Trophoblast cell (in vitro differentiated cells and primary cell): ENCODE data around the gene TXNL4B.

ENCODE experiments used
- DNase-seq, 2 donors: peaks; one replicate each; pipeline ENCODE4 v3.0.0-alpha.2; 2016
- H2AFZ ChIP-seq: 2 replicates; pipeline ENCODE4 v1.6.1; 2013; ENCODE audit warnings: low read length, moderate library complexity, mild to moderate bottlenecking; ENCODE audit not compliant: insufficient read depth, poor library complexity
- H2AK5ac ChIP-seq: 2 replicates; pipeline ENCODE4 v1.6.1; 2013; ENCODE audit warnings: mild to moderate bottlenecking, low read length
- H2BK120ac ChIP-seq: 2 replicates; pipeline ENCODE4 v1.6.1; 2013; ENCODE audit warnings: low read length, mild to moderate bottlenecking, moderate library complexity; ENCODE audit not compliant: insufficient read depth, poor library complexity
- H2BK12ac ChIP-seq: 2 replicates; pipeline ENCODE4 v1.6.1; 2013; ENCODE audit warnings: mild to moderate bottlenecking, low read length, moderate library complexity
- H2BK5ac ChIP-seq: 2 replicates; pipeline ENCODE4 v1.6.1; 2013; ENCODE audit warnings: low read length, low read depth, moderate library complexity, mild to moderate bottlenecking; ENCODE audit not compliant: poor library complexity
- H3K14ac ChIP-seq: 2 replicates; pipeline ENCODE4 v1.6.1; 2013; ENCODE audit warnings: mild to moderate bottlenecking, low read length
- H3K18ac ChIP-seq: 2 replicates; pipeline ENCODE4 v1.6.1; 2013; ENCODE audit warnings: mild to moderate bottlenecking, low read length
- H3K23ac ChIP-seq: 2 replicates; pipeline ENCODE4 v1.6.1; 2013; ENCODE audit warnings: low read length
- H3K27ac ChIP-seq: 2 replicates; pipeline ENCODE4 v1.5.1; 2013; ENCODE audit warnings: low read depth, mild to moderate bottlenecking, inconsistent platforms, low read length, moderate library complexity
- H3K27me3 ChIP-seq: 2 replicates; pipeline ENCODE4 v1.6.1; 2013; ENCODE audit warnings: inconsistent platforms, mild to moderate bottlenecking, low read length, moderate library complexity; ENCODE audit not compliant: insufficient read depth
- H3K36me3 ChIP-seq, 2 experiments: 1 replicate in 1 of 2; 2 replicates in 1 of 2; pipeline ENCODE4 v1.6.1; 2013; ENCODE audit warnings: low read length in 2 of 2, mild to moderate bottlenecking in 2 of 2, moderate library complexity in 1 of 2; ENCODE audit not compliant: insufficient read depth in 2 of 2, control insufficient read depth in 1 of 2
- H3K4ac ChIP-seq: 2 replicates; pipeline ENCODE4 v1.6.1; 2013; ENCODE audit warnings: low read depth, mild to moderate bottlenecking, low read length, moderate library complexity
- H3K4me1 ChIP-seq, 2 experiments: 1 replicate in 1 of 2; 2 replicates in 1 of 2; pipeline ENCODE4 v1.6.1; 2013; ENCODE audit warnings: low read length in 2 of 2, mild to moderate bottlenecking in 2 of 2, moderate library complexity in 1 of 2; ENCODE audit not compliant: insufficient read depth in 2 of 2, control insufficient read depth in 1 of 2
- H3K4me2 ChIP-seq: 2 replicates; pipeline ENCODE4 v1.6.1; 2013; ENCODE audit warnings: inconsistent platforms, mild to moderate bottlenecking, low read length, moderate library complexity
- H3K4me3 ChIP-seq: 2 replicates; pipeline ENCODE4 v1.5.1; 2013; ENCODE audit warnings: mild to moderate bottlenecking, low read depth, low read length, inconsistent platforms
- H3K79me1 ChIP-seq: one replicate; pipeline ENCODE4 v1.6.1; 2013; ENCODE audit warnings: low read length
- H3K79me2 ChIP-seq: 2 replicates; pipeline ENCODE4 v1.6.1; 2013; ENCODE audit warnings: low read length, mild to moderate bottlenecking; ENCODE audit not compliant: control insufficient read depth, insufficient read depth, poor library complexity
- H3K9ac ChIP-seq: 2 replicates; pipeline ENCODE4 v1.6.1; 2013; ENCODE audit warnings: mild to moderate bottlenecking, low read length
- H3K9me3 ChIP-seq: 2 replicates; pipeline ENCODE4 v1.6.1; 2013; ENCODE audit warnings: low read depth, mild to moderate bottlenecking, control low read depth, inconsistent platforms, low read length; ENCODE audit not compliant: insufficient read depth
- H4K12ac ChIP-seq: 2 replicates; pipeline ENCODE4 v1.6.1; 2013; ENCODE audit warnings: low read depth, mild to moderate bottlenecking, low read length, moderate library complexity
- H4K8ac ChIP-seq: 2 replicates; pipeline ENCODE4 v1.6.1; 2013; ENCODE audit warnings: low read depth, mild to moderate bottlenecking, low read length, moderate library complexity
- H4K91ac ChIP-seq: one replicate; pipeline ENCODE4 v1.6.1; 2013; ENCODE audit warnings: low read depth, mild to moderate bottlenecking, low read length, moderate library complexity
- WGBS: extraction: QIAGEN DNeasy Blood & Tissue Kit; methylation state at CpG from one replicate; pipeline ENCODE4 v1.1.7; 2013; ENCODE audit warnings: missing lambda C conversion rate; ENCODE audit not compliant: insufficient read length, insufficient coverage; ENCODE audit errors: extremely low coverage; 5-methylcytosine and 5-hydroxymethylcytosine counted together

The TXNL4B gene

DNA sequence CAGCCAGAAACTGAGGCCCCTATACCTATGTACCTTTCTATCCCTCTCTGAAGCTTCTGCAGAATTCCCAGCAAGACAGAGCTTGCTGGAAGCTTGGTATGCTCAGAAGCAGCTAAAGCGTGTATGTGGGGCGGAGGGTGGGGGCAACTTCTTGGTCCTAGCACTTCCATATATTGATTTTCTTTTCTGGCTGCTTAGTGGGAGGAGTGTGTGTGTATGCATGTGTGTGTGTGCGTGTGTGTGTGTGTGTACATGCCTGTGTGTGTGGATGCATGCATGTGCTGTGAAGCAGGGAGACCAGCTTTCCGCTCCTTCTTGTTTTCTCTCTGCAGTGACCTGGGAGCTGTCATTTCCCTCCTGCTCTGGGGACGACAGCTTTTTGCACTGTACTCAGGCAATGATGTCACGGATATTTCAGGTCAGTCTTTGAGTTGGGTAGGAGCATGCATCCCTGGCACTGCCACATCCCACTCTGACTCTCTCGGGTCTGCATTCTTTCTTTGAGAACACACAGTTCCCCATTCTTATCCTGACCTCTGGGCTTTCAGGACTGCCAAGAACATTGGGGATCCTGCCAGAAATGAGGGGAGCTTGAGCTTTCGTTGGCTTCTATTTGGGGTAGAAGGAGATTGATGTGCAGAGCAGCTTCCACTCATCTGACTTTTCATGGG, 19.7 kb downstream of the TXNL4B start:
- no peak overlapping the region for H2AK5ac ChIP-seq

DNA sequence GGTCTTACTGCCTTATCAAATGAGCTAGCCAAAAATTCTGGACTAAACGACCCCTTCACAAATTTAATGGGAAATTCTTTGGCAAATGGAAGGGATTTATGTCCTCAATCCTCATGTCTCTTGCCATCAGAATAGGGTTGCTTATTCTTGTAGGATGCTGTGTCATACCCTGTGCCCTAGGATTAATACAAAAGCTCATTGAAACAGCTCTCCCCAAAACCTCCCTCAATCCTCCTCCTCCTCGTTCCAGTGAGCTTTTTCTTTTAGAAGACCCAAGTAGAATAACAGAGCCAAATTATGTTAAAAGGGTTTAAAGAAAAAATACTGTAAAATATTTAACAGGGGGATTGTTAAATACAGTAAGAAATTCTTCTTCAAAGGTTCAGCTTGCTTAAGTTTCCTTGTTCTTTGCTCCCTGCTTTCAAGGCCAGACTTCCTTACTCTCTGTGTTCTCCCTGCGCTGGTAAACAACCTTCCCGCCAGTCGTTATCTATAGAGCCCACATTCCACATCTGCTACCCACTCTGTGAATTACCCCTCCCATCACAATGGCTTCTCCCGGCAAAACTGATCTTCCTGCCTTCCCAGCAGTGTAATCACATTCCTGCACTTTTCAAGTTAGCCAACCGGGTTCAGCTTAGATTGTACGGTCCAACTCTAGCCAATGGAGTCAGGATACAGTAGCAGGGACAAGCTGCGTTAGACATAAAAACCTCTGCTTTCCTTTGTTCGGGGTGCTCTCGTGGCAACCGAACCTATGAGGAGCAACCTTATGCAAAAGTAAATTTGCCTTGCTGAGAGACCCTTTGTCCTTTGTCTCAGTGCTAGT, 20.7 kb downstream of the TXNL4B start:
- Histone ChIP-seq H4K8ac (no peak overlapping the region), H2BK12ac (no peak overlapping the region), H3K4ac (no peak overlapping the region), H4K12ac (no peak overlapping the region), H3K79me2 (no peaks in the 10 kb centered on the region), H3K27ac (no peak overlapping the region), H3K4me1 (no peaks in the 10 kb centered on the region), H4K91ac (no peak overlapping the region), H3K36me3 (no peaks in the 10 kb centered on the region), H3K27me3 (no peaks in the 10 kb centered on the region), H3K9me3 (peaks cover 2% of the 10 kb centered on the region), H3K4me2 (no peak overlapping the region), H3K4me3 (no peak overlapping the region), H2AFZ (no peak overlapping the region), H3K9ac (no peak overlapping the region), H3K79me1 (no peaks in the 10 kb centered on the region), H2AK5ac (no peak overlapping the region), H2BK5ac (no peak overlapping the region), H2BK120ac (no peak overlapping the region), H3K23ac (no peak overlapping the region), H3K18ac (no peak overlapping the region), H3K14ac (no peak overlapping the region)
- DNase-seq = no peak
- WGBS = no CpG with 5 or more reads among the region's 12 CpGs

More for the DNA sequence above, 19.7 kb downstream of the TXNL4B start:
- H3K27ac ChIP-seq = no peak overlapping the region
- H4K8ac ChIP-seq = no peak overlapping the region
- peak overlapping the region; percentile 10 for H3K23ac ChIP-seq
- no peaks in the 10 kb centered on the region for H3K36me3 ChIP-seq
- no peaks in the 10 kb centered on the region for H3K27me3 ChIP-seq
- no peak overlapping the region for H3K4ac ChIP-seq
- no peak overlapping the region for H3K18ac ChIP-seq
- no peak overlapping the region for H4K12ac ChIP-seq
- no peak overlapping the region for H2BK120ac ChIP-seq
- DNase-seq = no peak
- no peak overlapping the region for H3K4me3 ChIP-seq
- no peaks in the 10 kb centered on the region for H3K79me2 ChIP-seq
- H2AFZ ChIP-seq = no peak overlapping the region
- no peaks in the 10 kb centered on the region for H3K4me1 ChIP-seq
- H2BK5ac ChIP-seq = no peak overlapping the region
- no CpG with 5 or more reads among the region's 8 CpGs for WGBS
- no peak overlapping the region for H3K14ac ChIP-seq
- H3K79me1 ChIP-seq = no peaks in the 10 kb centered on the region
- H2BK12ac ChIP-seq = no peak overlapping the region
- no peak overlapping the region for H4K91ac ChIP-seq
- H3K9ac ChIP-seq = no peak overlapping the region
- peaks cover 2% of the 10 kb centered on the region for H3K9me3 ChIP-seq
- no peak overlapping the region for H3K4me2 ChIP-seq

DNA sequence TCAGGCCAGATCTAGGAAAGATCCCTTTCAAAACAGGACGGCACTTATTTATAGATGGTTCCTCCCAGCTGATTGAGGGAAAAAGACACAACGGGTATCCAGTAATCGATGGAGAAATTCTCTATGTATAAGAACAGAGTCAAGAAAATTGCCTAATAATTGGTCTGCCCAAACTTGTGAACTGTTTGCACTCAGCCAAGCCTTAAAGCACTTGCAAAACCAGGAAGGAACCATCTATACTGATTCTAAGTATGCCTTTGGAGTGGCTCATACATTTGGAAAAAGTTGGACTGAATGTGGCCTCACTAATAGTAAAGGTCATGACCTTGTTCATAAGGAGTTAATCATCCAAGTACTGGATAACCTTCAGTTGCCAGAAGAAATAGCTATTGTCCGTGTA, 24.5 kb downstream of the TXNL4B start:
- no peak overlapping the region for H2BK5ac ChIP-seq
- H3K4ac ChIP-seq = no peak overlapping the region

DNA sequence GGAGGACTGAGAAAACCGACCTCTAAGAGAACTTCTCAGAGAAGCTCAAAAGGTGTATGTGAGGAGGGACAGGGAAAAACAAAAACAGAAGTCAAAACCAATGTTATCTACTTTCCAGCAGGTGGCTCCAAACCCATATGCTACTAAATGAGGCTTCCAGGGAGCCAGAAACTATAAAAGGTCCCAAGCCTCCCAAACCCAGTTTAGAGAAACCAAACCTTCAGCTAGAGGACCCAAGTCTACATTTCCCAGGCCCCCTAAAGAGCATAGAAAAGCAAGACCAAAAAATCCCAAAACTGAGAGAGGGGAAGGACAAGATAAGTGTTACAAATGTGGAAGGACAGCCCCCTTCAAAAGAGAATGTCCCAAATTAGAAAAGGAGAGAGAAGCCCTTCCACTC, 26.7 kb downstream of the TXNL4B start:
- no peak overlapping the region for H4K8ac ChIP-seq
- no peak overlapping the region for H3K23ac ChIP-seq
- no peaks in the 10 kb centered on the region for H3K27me3 ChIP-seq
- no peaks in the 10 kb centered on the region for H3K36me3 ChIP-seq
- H4K91ac ChIP-seq = no peak overlapping the region
- no peak overlapping the region for H2AFZ ChIP-seq
- no peak overlapping the region for H3K18ac ChIP-seq
- peaks cover 4% of the 10 kb centered on the region for H3K9me3 ChIP-seq
- no peaks in the 10 kb centered on the region for H3K79me2 ChIP-seq
- no peak overlapping the region for H2BK12ac ChIP-seq
- H2BK5ac ChIP-seq = no peak overlapping the region
- H3K4me2 ChIP-seq = no peak overlapping the region
- no peaks in the 10 kb centered on the region for H3K79me1 ChIP-seq
- H4K12ac ChIP-seq = no peak overlapping the region
- H3K4me3 ChIP-seq = no peak overlapping the region
- no peak overlapping the region for H2AK5ac ChIP-seq
- peak in 1 of 2 donors; percentile 50 for DNase-seq
- WGBS = no CpG with 5 or more reads among the region's 1 CpG
- H3K4ac ChIP-seq = no peak overlapping the region
- no peak overlapping the region for H3K27ac ChIP-seq
- H3K14ac ChIP-seq = no peak overlapping the region
- no peak overlapping the region for H3K9ac ChIP-seq
- H3K4me1 ChIP-seq = no peaks in the 10 kb centered on the region
- H2BK120ac ChIP-seq = no peak overlapping the region

More for the DNA sequence above, 24.5 kb downstream of the TXNL4B start:
- Histone ChIP-seq H3K4me3 (no peak overlapping the region), H3K9me3 (peaks cover 3% of the 10 kb centered on the region), H3K36me3 (no peaks in the 10 kb centered on the region), H4K91ac (no peak overlapping the region), H4K12ac (no peak overlapping the region), H4K8ac (no peak overlapping the region), H3K27ac (no peak overlapping the region), H2AFZ (no peak overlapping the region), H3K27me3 (no peaks in the 10 kb centered on the region), H2AK5ac (no peak overlapping the region), H2BK12ac (no peak overlapping the region), H3K4me2 (no peak overlapping the region), H3K14ac (no peak overlapping the region), H3K18ac (no peak overlapping the region), H3K9ac (no peak overlapping the region), H3K79me2 (no peaks in the 10 kb centered on the region), H3K4me1 (no peaks in the 10 kb centered on the region), H3K79me1 (no peaks in the 10 kb centered on the region), H3K23ac (no peak overlapping the region), H2BK120ac (no peak overlapping the region)
- WGBS = no CpG with 5 or more reads among the region's 4 CpGs
- DNase-seq = no peak
